Measurements from ENCODE around the gene RASGRP1.

Gene RASGRP1

GRCh38 chr15:38518084-38518483 is 46.5 kb downstream of the RASGRP1 start:
- ATAC-seq, result no peak

DNA sequence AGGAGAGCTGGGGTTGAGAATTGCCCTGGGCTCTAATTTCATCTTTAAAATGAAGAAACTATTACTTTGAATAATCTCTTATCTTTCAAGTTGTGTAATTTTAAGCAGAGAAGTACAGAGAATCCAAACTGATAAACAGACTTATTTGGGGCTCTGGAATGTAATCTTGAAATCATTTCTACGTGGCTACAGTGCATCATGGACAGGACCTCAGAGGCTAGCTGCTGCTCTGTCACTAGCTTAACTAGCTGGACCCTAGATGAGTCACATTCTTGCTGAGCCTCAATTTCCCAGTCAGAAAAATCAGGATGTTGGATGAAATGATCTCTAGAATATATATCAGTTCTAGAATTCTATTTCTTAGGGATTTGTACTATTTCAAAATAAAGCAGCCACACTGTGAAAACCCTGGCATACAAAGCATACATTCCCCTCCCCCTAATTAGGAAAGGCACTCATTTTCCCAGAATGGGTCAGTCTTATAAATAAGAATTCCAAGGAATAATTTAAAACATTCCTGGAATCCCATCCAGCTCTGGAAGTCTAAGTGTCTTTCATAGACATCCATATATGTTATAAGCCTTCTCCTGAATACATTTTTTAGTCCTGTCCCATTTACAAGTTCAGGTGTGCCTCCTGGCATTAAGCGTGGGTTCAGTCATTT is 47.2 kb downstream of the RASGRP1 start:
- ATAC-seq, result no peak

More at GRCh38 chr15:38518084-38518483, 46.5 kb downstream of the RASGRP1 start:
- TF ChIP-seq PATZ1 (CRISPR knock-in tag; IDR thresholded peaks at IDR 0.05; ENCODE audit: borderline replicate concordance) (no peak), POU6F1 (CRISPR knock-in tag; IDR thresholded peaks at IDR 0.05; ENCODE audit: borderline replicate concordance, low read depth) (no peak), ARNTL (CRISPR knock-in tag; IDR thresholded peaks at IDR 0.05; ENCODE audit: borderline replicate concordance, low read depth) (no peak), ZNF565 (CRISPR knock-in tag; conservative IDR thresholded peaks at IDR 0.05; ENCODE audit: low read depth) (no peak), RARB (CRISPR knock-in tag; IDR thresholded peaks at IDR 0.05) (no peak), ESRRG (CRISPR knock-in tag; IDR thresholded peaks at IDR 0.05) (no peak), TSHZ2 (CRISPR knock-in tag; IDR thresholded peaks at IDR 0.05) (no peak), ZNF70 (CRISPR knock-in tag; IDR thresholded peaks at IDR 0.05) (no peak), ZFP3 (CRISPR knock-in tag; IDR thresholded peaks at IDR 0.05) (no peak)
- TF ChIP-seq, protein P1, sequence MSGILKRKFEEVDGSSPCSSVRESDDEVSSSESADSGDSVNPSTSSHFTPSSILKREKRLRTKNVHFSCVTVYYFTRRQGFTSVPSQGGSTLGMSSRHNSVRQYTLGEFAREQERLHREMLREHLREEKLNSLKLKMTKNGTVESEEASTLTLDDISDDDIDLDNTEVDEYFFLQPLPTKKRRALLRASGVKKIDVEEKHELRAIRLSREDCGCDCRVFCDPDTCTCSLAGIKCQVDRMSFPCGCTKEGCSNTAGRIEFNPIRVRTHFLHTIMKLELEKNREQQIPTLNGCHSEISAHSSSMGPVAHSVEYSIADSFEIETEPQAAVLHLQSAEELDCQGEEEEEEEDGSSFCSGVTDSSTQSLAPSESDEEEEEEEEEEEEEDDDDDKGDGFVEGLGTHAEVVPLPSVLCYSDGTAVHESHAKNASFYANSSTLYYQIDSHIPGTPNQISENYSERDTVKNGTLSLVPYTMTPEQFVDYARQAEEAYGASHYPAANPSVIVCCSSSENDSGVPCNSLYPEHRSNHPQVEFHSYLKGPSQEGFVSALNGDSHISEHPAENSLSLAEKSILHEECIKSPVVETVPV (CRISPR knock-in tag; IDR thresholded peaks at IDR 0.05), result no peak

More for the DNA sequence above, 47.2 kb downstream of the RASGRP1 start:
- TF ChIP-seq ZNF565 (CRISPR knock-in tag; conservative IDR thresholded peaks at IDR 0.05; ENCODE audit: low read depth) (no peak), PATZ1 (CRISPR knock-in tag; IDR thresholded peaks at IDR 0.05; ENCODE audit: borderline replicate concordance) (no peak), PPARA (CRISPR knock-in tag; IDR thresholded peaks at IDR 0.05; ENCODE audit: borderline replicate concordance) (no peak), CSDC2 (CRISPR knock-in tag; IDR thresholded peaks at IDR 0.05) (no peak), GLIS3 (CRISPR knock-in tag; IDR thresholded peaks at IDR 0.05) (no peak), TSHZ2 (CRISPR knock-in tag; IDR thresholded peaks at IDR 0.05) (no peak), ZNF8 (CRISPR knock-in tag; IDR thresholded peaks at IDR 0.05) (no peak)
- TF ChIP-seq, protein P1 (CRISPR knock-in tag; IDR thresholded peaks at IDR 0.05), result no peak

Measured in SK-N-SH treated with all-trans-retinoic acid at 6 μM for 48 hours (cell line).